T47D (cell line): ENCODE data around the gene TINCR.

Experiments used
- DNase-seq, 2 experiments: peaks; one replicate each; pipeline versions ENCODE4 v3.0.0 to v3.0.0-alpha.2; 2011 to 2012; ENCODE audit warnings: low read depth in 1 of 2, low spot score in 1 of 2
- JUND ChIP-seq: IDR thresholded peaks from 2 replicates; pipeline ENCODE4 v1.6.1; 2012; ENCODE audit warnings: low read depth
- in situ Hi-C: cut with HindIII; loops from 2 replicates; pipeline ENCODE4 v1.10.0; 2016; ENCODE audit warnings: low sequenced_read_pairs, low pct_unique_long_range_greater_than_20kb

TINCR gene

DNA sequence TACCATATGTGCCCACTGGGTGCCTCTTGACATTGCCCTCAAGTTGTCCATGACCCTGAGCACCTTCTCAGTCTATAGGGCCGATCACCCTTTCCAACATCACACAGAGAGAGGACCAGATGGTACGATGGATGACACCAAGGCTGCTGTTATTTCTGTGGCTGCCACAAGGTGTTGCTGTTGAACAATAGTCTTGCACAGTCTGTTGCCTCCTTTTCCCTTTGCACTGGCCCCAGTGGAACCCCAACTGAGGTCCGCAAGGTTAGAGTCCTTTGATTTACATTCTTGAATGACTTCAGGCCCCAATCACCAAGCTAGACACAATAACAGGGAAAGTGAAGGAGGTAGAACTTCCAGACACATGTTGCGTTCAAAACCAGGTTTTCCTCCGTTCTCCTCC, 52.0 kb downstream of the TINCR start:
- in situ Hi-C loops: no loop called here
- no peak for TF ChIP-seq JUND
- DNase-seq: no peak

DNA sequence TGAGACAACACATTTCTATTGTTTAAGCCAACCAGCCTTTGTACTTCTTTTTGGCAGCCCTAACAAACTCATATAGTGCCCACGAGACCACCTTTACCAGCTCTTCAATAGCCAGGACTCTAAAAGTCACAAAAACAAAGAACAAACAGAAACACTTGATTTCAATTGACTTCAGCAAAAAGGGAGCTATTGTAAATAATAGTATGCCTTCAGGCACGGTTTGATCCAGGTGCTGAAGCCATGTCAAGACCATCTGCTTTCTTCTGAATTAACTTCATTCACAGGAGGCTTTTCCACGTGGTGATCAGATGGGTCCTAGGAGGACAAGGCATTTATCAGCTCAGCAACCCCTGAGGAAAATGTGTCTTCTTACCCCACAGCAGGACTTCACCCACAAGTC, 53.8 kb downstream of the TINCR start:
- no peak for DNase-seq
- TF ChIP-seq JUND: no peak
- in situ Hi-C loops: no loop called here

DNA sequence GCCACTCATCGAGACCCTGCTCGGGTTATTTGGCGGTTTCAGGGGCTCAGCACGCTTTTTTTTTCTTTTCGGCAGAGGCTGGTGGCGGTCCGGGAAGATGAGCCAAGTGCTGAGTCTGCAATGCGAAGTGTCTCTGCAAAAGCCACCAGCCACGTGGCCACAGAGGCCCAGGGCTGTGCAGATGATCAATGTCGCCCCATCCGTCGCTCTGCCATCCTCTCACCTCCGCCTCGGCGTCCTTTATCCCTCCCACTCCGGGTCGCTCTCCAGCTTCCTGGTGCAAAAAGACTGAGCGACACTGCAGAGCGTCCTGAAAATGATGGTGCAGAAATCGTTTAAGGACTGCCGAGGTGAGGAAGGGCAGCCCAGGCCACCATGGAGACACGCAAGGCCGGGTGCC, 55.0 kb downstream of the TINCR start:
- no peak for DNase-seq
- no peak for TF ChIP-seq JUND
- in situ Hi-C loops: no loop called here
